Left lobe of liver (tissue), 2 donors: ENCODE measurements around the gene NIPAL3. TPM values are rescaled to one million over a fixed set of nuclear protein-coding genes. Genes with fewer than 3 reads are reported as not detected.
"Not testable (repeated sequence)": the region's sequence is repeated elsewhere in the genome, so short reads cannot be mapped to it uniquely, and the experiment has no call there.

Source experiments
- ATAC-seq: fragments of 200-7000 bp; cut with Tn5 transposase; one replicate; pipeline ENCODE4 v1.9.1; 2020; ENCODE audit warnings: mild to moderate bottlenecking, moderate library complexity
- DNase-seq: peaks from one replicate; pipeline ENCODE4 v3.0.0-alpha.2; 2020; ENCODE audit warnings: low spot score
- total RNA-seq: library from RNA; stranded (reverse); gene quantifications from one replicate; pipeline ENCODE4 v1.2.1, GENCODE V29; 2021
- donor health status: DM: no; HTN: no; CAD: no; lungs with moderate emphysema.
- donor health status: DM: no; HTN: yes; CAD: no.

Gene NIPAL3
- total RNA-seq, 1 donor from 2014 or later, result 6.3 TPM

- DNase-seq (no peak), ATAC-seq (no peak)
Observed at GRCh38 chr1:24507405-24507804, 91.8 kb downstream of the NIPAL3 start.

GRCh38 chr1:24508911-24509310 is 93.3 kb downstream of the NIPAL3 start:
- ATAC-seq (no peak), DNase-seq (no peak)

GRCh38 chr1:24513706-24514105 is 98.1 kb downstream of the NIPAL3 start:
- no peak for DNase-seq
- no peak for ATAC-seq

- no peak for DNase-seq
Observed at GRCh38 chr1:24514946-24515345, 99.3 kb downstream of the NIPAL3 start.

GRCh38 chr1:24515671-24516209 is 100.1 kb downstream of the NIPAL3 start:
- not testable (repeated sequence) for DNase-seq, ATAC-seq

More at GRCh38 chr1:24514946-24515345, 99.3 kb downstream of the NIPAL3 start:
- no peak for ATAC-seq

- no peak for ATAC-seq
- DNase-seq, result no peak
Observed at GRCh38 chr1:24516506-24516905, 100.9 kb downstream of the NIPAL3 start.

- DNase-seq (no peak), ATAC-seq (no peak)
Observed at GRCh38 chr1:24517898-24518297, 102.3 kb downstream of the NIPAL3 start.

GRCh38 chr1:24520282-24520681 is 104.7 kb downstream of the NIPAL3 start:
- DNase-seq, ATAC-seq: not testable (repeated sequence)

Other genes with a start within 250 kb of the NIPAL3 start
- 4.5 TPM for gene IFNLR1, start 228.5 kb upstream of the NIPAL3 start, total RNA-seq
- gene GRHL3, start 96.4 kb upstream of the NIPAL3 start, total RNA-seq, result 0.40 TPM
- 1.1 TPM for gene STPG1, start 2.0 kb upstream of the NIPAL3 start, total RNA-seq
- gene RCAN3, start 87.0 kb downstream of the NIPAL3 start, total RNA-seq, result 2.9 TPM
- gene NCMAP, start 140.3 kb downstream of the NIPAL3 start, total RNA-seq, result 1.0 TPM
- 43.7 TPM for gene SRRM1, start 227.5 kb downstream of the NIPAL3 start, total RNA-seq